ENCODE data around the gene NECAB3.
A peak's percentile ranks its signal among the peaks of the same experiment; 100 is the strongest.

Gene NECAB3

DNA sequence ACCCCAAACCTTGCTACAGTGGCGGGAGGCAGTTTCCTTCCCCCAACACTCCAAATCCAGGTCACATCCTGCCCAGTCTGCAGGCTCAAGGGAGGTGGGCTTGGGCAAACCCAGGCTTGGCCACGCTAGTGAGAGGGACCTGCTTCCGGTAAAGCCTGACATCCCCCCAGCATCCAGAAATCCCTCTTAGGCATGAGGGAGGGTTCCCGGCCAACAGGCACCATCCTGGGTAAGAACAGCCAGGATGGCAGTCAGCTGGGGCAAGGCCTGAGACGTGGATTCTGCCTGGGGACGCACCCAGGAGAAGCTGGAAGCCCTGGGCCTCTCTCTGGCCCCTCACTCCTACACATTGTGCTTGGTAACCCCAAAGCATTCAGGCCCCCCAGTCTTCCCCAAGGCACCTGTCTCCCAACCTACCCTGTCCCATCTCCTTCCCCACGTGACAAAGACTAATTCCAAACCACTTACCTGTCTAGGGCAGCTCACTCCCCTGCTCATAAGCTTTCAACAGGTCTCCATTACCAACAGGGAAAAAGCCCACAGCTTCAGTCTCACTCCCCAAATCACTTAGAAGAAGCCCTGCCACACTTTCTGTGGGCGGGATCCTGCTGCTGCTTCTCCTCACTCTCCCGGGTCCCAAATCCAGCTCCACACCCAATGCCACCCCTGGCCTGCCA is 10.0 kb downstream of the NECAB3 start:
- no peak for DNase-seq (ENCODE audit: low read depth)

DNA sequence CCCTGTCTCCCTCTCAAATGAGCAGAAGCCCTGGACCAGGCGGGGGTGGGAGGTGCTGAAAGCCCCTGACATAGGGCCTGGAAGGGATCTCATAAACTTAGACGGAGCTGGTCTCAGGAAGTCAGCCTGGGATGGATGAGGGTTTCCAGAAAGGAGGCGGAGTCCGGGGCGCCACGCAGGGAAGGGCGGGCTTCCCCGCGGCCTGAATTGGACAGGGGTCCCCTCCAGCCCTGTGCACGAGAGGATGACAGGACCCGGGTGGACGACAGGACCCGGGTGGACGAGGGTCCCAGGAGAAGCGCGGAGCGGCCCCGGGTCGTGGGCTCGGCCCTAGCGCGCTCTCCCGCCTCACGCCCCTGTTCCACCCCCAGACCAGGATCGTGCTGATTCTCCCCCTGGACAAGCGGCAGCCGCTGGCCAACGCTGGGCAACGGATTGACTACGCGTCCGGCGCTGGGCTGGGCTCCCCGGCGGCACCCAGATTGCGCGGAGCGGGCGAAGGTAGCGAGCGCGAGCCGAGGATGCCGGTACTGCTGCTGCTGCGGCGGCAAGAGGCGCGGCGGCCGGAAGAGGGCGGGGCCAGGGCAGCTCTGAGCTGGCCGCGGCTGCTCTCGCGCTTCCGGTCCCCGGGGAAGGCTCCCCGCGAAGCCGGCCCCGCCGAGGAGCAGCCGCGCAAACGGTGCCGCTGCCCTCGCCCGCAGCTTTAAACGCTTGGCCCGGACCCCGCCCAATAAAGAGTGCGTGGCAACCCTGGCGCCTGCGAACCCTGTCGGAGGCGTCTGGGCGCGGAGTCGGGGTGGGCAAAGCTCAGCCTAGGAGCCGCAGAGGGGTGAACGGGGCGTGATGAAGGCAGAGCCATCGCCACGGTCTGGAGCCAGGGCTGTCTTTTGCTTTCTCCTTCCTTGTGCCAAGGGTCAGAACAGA is 10.8 kb downstream of the NECAB3 start:
- DNase-seq (ENCODE audit: low read depth) = peak; percentile 67

GRCh38 chr20:33662172-33662571 is 12.1 kb downstream of the NECAB3 start, which contains the start of gene C20orf144:
Gene C20orf144, plus strand, starts transcription at chr20:33662327. Its CDS starts 19 bp downstream, at chr20:33662346.
- DNase-seq (ENCODE audit: low read depth) = no peak

DNA sequence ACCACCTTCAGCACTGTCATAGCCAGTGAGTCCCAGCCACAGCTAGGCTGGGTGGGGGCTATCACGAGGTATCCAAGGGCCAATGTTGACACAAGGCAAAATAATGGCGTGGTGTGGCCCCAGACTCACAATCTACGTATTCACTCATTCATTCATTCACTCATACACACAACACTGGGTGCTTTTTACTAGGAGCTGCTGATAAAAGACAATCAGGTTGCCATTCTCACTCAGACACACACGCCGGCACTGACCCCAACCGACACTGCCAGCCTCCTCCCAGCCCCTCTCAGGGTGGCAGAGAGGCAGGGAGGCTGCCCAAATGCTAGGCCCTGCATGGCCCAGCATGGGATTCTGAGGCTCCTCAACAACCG is 13.6 kb downstream of the NECAB3 start:
- DNase-seq (ENCODE audit: low read depth) = no peak

- DNase-seq (ENCODE audit: low read depth) = no peak
These were observed 14.1 kb downstream of the NECAB3 start for GRCh38 chr20:33660035-33660684.

DNA sequence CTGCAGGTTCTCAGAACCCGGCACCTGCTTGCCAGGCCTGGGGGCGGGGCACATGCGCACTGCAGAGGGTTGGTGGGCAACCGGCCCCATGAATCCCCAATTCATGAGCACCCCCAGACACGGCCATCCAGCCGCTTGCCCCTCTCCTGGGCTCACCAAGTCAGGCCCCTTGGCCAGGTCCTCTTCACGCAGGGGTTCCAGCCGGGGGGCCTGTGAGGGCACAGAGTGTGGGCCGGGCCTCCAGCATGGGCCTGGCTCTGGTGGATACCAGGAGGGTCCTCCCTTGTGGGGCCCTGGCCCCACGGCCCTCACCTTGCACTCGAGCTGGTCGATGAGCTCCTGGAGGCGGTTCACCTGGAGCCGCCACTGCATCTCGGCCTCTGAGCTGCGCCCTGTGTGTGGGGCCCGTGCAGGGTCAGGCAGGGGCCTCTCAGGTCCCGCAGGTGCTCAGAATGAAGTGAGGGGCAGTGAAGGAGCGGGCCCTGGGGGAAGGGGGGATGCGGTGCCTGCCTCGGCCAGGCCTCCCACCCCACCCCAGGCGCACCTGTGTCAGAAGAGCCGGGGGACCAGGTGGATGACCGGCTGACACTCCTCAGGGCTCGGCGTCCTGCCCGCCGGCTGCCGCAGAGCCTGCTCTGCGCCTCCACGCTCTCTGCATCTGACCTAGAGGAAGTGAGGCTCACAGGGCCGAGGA is 14.7 kb downstream of the NECAB3 start:
- DNase-seq (ENCODE audit: low read depth) = no peak

DNA sequence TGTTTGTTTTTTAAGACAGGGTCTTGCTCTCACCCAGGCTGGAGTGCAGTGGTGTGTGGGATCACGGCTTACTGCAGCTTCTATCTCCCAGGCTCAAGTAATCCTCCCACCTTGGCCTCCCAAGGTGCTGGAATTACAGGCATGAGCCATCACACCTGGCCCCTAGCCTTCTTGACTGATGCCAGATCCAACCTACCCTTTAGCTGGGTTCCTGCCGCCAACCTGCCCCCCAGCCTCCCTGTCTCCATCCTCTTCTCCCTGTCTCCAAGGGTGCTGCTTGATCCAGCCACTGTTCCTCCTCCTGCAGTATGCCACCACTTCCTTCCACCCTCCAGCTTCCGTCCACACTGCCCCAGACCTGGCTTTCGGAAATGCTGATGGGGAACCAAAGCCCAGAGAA is 15.3 kb downstream of the NECAB3 start:
- no peak for DNase-seq (ENCODE audit: low read depth)

GRCh38 chr20:33658510-33658909 is 15.7 kb downstream of the NECAB3 start:
- DNase-seq (ENCODE audit: low read depth) = no peak

GRCh38 chr20:33657704-33658095 is 16.5 kb downstream of the NECAB3 start:
- no peak for DNase-seq (ENCODE audit: low read depth)

DNA sequence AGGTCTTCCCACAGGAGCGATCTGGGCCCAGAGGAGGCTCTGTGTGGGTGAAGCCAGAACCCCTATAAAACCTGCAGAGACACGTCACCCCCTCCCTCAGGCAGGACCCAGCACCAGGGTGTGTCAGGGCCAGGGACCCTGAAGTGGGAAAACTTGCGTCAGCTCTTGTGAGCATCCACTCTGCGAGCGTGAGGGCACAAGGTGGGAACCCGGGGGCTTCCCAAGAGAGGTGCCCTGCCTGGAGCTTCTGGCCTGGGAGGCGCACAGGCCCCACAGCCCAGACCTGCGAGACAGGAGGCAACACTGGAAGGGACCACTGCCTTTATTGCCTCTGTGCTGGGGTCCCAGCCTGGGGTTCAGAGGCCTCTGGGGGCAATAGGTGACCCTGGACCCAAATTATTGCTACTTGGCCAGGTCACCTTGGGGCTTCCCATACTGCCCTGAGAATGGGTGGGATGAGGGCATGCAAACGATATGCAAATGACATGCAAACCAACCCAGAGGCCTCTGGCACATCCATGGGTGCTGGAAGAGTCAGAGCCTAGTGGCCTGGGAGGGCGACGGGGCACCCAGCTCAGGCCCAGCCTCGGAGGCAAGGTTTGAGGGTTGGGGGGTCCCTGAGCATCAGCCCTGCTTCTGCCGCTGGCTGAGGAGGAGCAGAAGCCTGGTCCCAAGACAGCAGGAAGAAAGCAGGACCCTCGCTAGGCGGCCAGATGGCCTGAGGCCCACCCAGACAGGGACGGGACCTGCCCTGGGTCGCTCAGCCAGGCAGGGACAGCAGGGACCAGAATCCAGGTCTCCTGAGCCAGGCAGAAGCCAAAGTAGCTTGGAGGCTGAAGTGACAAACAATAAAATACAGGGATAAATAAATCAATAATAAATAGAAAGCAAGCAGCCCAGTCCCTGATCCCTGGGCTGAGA is 17.2 kb downstream of the NECAB3 start:
- no peak for DNase-seq (ENCODE audit: low read depth)

GRCh38 chr20:33656010-33656782 is 18.0 kb downstream of the NECAB3 start:
- DNase-seq (ENCODE audit: low read depth) = no peak

- DNase-seq (ENCODE audit: low read depth) = no peak
These were observed 19.1 kb downstream of the NECAB3 start for GRCh38 chr20:33655164-33655563.

DNA sequence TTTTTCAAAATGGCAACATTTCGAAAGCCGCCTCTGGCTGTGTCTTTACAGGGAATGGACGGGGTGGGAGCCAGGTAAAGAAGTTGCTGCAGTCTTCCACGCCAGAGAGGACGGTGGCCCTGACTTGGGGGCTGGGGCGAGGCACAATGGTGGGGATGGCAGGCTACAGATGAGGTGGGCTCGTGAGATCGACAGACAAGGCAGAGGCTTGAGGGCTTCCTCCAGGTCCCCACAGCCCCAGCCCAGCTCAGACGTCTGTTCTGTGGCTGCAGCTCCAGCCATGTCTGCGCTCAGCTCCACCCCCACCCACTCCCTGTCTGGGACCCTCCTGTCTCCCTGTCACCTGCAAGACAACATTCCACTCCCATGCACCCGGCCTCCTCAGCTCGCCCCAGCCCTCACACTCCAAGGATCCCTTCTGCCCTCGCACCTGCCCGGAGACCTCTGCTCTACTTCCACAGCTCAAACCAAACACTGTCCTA is 19.5 kb downstream of the NECAB3 start:
- no peak for DNase-seq (ENCODE audit: low read depth)

DNA sequence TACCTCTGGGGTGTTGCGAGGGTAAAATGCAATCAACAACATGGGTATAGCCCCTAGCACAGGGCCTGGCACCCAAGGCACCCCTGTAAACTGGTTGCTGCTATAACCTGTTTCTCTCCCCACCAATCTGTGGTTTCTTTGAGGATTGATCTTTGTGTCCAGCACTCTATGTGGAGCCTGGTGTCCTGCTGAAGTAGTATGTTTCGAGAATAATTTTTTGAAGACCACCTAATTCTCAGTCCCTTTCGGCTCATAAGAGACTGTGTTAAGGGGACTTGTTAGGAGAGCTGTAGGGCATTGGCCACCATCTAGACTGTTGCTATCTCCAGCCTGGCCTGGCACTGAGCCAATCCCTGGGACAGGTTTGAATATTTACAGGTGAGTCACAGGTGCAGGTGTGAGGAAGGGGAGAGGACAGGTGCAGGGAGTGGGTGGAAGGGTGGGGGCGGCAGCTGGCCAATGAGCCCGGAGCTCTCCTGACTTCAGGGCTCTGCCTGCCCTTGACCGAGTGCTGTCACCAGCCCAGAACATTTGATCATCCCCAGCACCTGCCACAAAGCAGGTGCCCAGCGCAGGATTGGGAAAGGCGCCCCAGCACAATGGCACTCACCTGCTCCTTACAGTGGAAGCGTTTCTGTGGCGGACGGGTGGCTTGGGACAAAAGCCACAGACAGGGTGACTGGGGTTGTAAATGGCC is 20.2 kb downstream of the NECAB3 start:
- no peak for DNase-seq (ENCODE audit: low read depth)

DNA sequence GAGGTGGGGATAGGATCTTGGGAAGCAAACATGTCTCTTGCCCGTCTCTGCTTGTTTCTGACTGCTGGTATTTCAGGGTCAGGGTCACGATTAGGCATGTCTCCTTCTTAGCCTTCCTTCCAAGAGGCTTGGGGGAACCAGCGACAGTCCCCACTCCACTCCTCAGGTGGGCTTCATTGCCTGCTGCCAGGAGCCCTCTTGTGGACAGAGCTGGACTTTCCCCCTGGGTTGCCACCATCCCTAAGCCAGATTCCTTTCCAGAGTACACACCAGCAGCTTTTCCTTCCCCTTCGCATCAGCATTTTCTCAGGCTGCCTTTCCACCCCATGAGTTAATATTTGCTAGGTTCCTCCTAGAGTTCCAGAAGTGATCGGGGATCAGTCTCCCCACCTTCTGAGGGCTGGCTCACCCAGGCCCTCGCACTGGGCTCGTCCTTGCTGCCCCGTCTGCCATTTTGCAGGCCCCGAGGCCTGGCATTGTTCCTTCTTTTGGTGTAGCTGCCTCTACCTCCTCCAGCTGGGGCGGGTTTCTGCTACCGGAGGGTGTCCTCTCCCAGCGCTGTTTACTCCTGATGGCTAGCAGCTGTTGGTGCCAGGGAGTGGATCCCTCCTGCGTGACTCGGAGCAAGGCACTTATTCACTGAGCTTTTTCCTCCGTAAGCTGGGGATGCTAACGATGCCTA is 20.9 kb downstream of the NECAB3 start:
- peak; percentile 54 for DNase-seq (ENCODE audit: low read depth)

GRCh38 chr20:33651562-33652048 is 22.6 kb downstream of the NECAB3 start:
- no peak for DNase-seq (ENCODE audit: low read depth)

DNA sequence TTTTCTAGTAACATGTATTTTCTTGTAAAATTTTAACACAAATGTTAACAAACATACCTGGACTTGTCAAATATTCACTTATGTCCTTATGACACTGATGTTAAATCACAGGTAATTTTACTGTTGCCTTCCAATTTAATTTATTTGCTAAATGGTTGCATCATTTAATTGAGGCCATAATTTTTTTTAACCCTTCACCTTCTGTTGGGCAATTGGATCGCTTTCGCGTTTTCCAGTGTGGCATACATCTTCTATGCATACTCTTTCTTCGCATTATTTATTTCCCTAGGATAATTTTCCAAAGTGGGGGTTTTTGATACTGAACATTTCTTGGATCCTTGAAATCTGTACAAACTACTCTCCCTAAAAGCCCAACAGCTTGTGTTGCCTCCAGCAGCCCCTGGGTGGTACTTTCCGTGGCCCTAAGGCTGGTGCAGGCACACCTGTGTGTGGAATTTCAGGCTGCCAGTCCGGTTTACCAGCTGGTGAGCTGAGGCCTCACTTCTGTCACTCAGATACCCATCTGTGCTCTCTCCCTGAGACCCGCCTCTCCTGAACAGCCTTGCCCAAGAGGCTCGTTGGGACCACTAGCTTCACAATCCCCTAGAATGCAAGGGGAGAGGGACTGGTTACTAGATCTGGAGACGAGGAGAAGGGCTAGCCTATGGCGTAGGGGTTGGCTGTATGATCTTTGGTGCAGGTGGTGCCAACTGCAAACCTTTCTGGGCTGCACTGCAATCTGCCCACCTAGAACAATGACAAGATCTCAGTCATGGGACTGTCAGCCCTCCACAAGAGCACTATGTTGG is 23.3 kb downstream of the NECAB3 start:
- DNase-seq (ENCODE audit: low read depth) = no peak
